Left lung (tissue), 10 donors: ENCODE results near the gene ATP5MG. TPM values are rescaled to one million over a fixed set of nuclear protein-coding genes. Genes with fewer than 3 reads are reported as not detected.

ENCODE experiments used
- ATAC-seq: fragments of 200-7000 bp; cut with Tn5 transposase; one replicate; pipeline ENCODE4 v1.9.1; 2020; ENCODE audit warnings: moderate library complexity
- DNase-seq, 4 donors: peaks; one replicate each; pipeline ENCODE4 v3.0.0-alpha.2; 2013 to 2020
- H3K27ac ChIP-seq, 2 donors: fragments of 200-600 bp; sonication (generic) in 1 of 2; one replicate each; pipeline versions ENCODE4 v1.5.0 to v1.8.0; 2020 to 2021
- H3K27me3 ChIP-seq, 2 donors: fragments of 200-600 bp; sonication (generic) in 1 of 2; one replicate each; pipeline versions ENCODE4 v1.5.0 to v1.8.0; 2020 to 2021
- H3K36me3 ChIP-seq, 2 donors: fragments of 200-600 bp; sonication (generic) in 1 of 2; one replicate each; pipeline versions ENCODE4 v1.5.0 to v1.8.0; 2020 to 2021
- H3K4me1 ChIP-seq, 2 donors: fragments of 200-600 bp; one replicate each; pipeline ENCODE4 v1.8.0; 2021
- H3K4me3 ChIP-seq, 2 donors: fragments of 200-600 bp; sonication (generic) in 1 of 2; one replicate each; pipeline versions ENCODE4 v1.5.0 to v1.8.0; 2020 to 2021; ENCODE audit warnings: mild to moderate bottlenecking in 1 of 2
- H3K9me3 ChIP-seq, 2 donors: fragments of 200-600 bp; sonication (generic) in 1 of 2; one replicate each; pipeline versions ENCODE4 v1.5.0 to v1.8.0; 2020 to 2021
- intact Hi-C, 2 donors: fragments of 100-400 bp; cut with DNase I; formaldehyde crosslinking; loops; one replicate each; pipeline versions ENCODE4 v1.11.2 to v1.14.2; 2022
- polyA plus RNA-seq, 6 donors: library from polyadenylated mRNA; unstranded; fragments of 120-200 nt; gene quantifications; one replicate each; pipeline ENCODE4 v1.2.1, GENCODE V29; 2013; ENCODE audit not compliant: insufficient read length in 6 of 6
- total RNA-seq, 2 donors: library from RNA; stranded (reverse); fragmentation: NEBNext Ultra II Directional; extraction: Animal tissue kit (Norgen Biotek cat#: 25700); gene quantifications; one replicate each; pipeline ENCODE4 v1.2.1, GENCODE V29; 2021
- TF ChIP-seq, protein P1 (sequence below), 2 donors: fragments of 200-600 bp; sonication (generic) in 1 of 2; IDR thresholded peaks; one replicate each; pipeline versions ENCODE4 v1.5.0 to v1.8.0; 2021; ENCODE audit warnings: antibody characterized with exemption in 2 of 2
- donor health status: DM: no; HTN: yes; CAD: no.
- donor health status: DM: no; HTN: no; CAD: no.

Gene ATP5MG
- total and polyA plus RNA-seq, 8 donors, result 151 to 408 (median 382) TPM

DNA sequence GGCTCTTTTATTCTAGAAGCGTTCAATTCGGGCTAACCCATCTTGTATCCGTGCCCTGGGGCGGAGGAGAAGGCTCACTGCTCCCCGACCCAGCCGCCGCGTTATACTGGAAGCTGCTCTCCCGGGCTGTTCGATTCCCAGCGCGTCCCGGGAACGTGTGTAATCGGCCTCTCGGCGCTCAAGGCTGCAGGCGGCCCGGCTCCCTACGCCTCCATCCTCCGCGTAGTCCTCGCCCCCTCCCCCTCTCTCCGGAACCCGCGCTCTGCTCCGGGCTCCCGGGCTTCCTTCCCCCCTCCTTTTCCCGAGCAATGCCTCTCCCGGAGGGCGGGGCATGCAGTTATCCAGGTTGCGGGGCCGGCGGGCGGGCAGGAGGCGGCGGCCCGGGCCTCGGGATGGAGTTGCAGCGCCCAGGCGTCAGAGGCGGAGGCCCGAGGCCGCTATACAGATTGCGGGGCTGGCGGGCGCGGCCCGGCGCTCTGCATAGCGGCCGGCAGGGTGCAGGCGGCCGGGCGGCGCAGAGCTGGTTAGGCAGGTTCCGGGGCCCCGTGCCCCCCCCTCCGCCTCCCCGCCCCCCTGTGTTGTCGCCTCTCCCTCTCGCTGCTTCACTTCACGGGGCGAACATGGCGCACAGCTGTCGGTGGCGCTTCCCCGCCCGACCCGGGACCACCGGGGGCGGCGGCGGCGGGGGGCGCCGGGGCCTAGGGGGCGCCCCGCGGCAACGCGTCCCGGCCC lies 34.7 kb downstream of the ATP5MG start, which contains the start of gene KMT2A:
TSS of gene KMT2A (plus strand) at position 600 of the 732 bp plus-strand sequence. CDS start at position 621, 21 bp downstream.
- Histone ChIP-seq H3K27me3 (no peaks in the 10 kb centered on the region), H3K36me3 (no peaks in the 10 kb centered on the region), H3K9me3 (no peaks in the 10 kb centered on the region), H3K27ac (peak within 1 kb of the TSS; percentile 83 to 86), H3K4me1 (peaks cover 26 to 42% of the 10 kb centered on the region in 2 donors), H3K4me3 (peak within 1 kb of the TSS; percentile 91 to 99)
- ATAC-seq (peak; percentile 95), DNase-seq (peak; percentile 96 to 99 (median 98))
- TF ChIP-seq, protein P1, sequence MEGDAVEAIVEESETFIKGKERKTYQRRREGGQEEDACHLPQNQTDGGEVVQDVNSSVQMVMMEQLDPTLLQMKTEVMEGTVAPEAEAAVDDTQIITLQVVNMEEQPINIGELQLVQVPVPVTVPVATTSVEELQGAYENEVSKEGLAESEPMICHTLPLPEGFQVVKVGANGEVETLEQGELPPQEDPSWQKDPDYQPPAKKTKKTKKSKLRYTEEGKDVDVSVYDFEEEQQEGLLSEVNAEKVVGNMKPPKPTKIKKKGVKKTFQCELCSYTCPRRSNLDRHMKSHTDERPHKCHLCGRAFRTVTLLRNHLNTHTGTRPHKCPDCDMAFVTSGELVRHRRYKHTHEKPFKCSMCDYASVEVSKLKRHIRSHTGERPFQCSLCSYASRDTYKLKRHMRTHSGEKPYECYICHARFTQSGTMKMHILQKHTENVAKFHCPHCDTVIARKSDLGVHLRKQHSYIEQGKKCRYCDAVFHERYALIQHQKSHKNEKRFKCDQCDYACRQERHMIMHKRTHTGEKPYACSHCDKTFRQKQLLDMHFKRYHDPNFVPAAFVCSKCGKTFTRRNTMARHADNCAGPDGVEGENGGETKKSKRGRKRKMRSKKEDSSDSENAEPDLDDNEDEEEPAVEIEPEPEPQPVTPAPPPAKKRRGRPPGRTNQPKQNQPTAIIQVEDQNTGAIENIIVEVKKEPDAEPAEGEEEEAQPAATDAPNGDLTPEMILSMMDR (IDR thresholded peaks at IDR 0.05), result no peak
- intact Hi-C loops, result no loop called here

DNA sequence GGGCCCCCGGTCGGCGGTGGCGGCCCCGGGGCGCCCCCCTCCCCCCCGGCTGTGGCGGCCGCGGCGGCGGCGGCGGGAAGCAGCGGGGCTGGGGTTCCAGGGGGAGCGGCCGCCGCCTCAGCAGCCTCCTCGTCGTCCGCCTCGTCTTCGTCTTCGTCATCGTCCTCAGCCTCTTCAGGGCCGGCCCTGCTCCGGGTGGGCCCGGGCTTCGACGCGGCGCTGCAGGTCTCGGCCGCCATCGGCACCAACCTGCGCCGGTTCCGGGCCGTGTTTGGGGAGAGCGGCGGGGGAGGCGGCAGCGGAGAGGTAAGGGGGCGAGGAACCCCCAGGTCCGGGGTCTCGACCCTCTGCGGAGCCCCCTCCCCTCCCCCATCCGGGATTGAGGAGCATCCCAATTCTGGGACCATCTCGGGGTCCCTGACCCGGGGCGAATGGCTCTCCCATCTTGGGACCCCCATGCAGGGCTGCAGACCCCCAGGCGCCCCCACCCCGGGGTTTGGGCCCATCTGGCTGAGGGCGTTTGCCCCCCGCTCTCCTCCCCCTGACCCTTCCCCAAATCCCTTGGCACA lies 35.3 kb downstream of the ATP5MG start:
- H3K4me1 ChIP-seq, result peaks cover 28 to 49% of the 10 kb centered on the region in 2 donors
- H3K27ac ChIP-seq, result peak overlapping the region; percentile 83 to 86
- DNase-seq (peak in 2 of 4 donors; percentile 38 to 85), ATAC-seq (no peak)
- intact Hi-C loops, result no loop called here
- no peaks in the 10 kb centered on the region for H3K27me3 ChIP-seq
- TF ChIP-seq, protein P1 (IDR thresholded peaks at IDR 0.05), result no peak
- no peaks in the 10 kb centered on the region for H3K9me3 ChIP-seq
- no peaks in the 10 kb centered on the region for H3K36me3 ChIP-seq
- peak overlapping the region; percentile 91 to 99 for H3K4me3 ChIP-seq

DNA sequence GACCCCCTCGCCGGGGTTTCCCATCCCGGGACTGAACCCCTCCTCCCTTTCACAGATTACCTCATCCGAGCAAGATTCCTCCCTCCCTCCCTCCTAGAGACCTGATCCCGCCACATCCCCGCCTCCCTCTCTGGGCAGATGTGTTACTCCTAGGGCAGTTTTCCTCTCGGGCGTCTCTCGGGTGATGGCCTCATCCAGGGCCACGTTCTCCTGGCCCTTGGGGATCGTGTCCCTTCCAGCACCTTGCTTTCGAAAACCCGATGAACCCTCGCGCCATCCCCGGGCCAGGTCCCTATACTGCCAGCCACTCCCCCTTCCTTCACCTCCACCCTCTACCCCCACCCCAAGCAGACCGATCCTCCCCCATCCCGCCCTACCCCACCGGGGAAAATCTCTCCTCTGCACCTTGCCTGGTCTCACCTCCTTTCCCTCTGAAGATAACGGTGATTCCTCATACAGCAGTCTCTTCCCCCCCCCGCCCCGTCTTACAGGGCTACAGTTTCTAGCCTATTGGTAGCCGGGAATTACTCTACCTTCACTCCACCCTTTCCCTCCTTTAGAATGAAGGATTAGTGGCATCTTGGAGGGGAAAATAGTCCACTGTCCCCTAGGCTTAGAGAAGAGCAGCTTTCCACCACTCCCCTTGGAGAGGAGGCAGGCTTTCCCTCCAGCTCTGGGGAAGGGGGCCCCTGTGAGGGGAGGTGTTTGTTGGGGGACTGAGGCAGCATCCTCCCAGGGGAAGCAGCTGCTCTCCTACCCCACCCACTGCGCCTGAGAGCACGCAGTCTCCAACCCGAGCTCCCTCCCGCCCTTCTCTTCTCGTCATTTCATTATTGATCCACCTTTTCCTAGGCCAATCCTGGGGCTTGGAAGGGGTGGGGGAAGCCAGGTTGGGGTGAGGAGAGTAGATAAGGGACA lies 36.1 kb downstream of the ATP5MG start:
- TF ChIP-seq, protein P1 (IDR thresholded peaks at IDR 0.05), result no peak
- Histone ChIP-seq H3K4me3 (peak overlapping the region; percentile 91 to 99), H3K4me1 (peaks cover 34 to 56% of the 10 kb centered on the region in 2 donors), H3K9me3 (no peaks in the 10 kb centered on the region), H3K27me3 (no peaks in the 10 kb centered on the region), H3K27ac (peak overlapping the region; percentile 83 to 86), H3K36me3 (no peaks in the 10 kb centered on the region)
- intact Hi-C loops, result no loop called here
- DNase-seq (peak in 3 of 4 donors; percentile 51 to 72 (median 56)), ATAC-seq (no peak)

DNA sequence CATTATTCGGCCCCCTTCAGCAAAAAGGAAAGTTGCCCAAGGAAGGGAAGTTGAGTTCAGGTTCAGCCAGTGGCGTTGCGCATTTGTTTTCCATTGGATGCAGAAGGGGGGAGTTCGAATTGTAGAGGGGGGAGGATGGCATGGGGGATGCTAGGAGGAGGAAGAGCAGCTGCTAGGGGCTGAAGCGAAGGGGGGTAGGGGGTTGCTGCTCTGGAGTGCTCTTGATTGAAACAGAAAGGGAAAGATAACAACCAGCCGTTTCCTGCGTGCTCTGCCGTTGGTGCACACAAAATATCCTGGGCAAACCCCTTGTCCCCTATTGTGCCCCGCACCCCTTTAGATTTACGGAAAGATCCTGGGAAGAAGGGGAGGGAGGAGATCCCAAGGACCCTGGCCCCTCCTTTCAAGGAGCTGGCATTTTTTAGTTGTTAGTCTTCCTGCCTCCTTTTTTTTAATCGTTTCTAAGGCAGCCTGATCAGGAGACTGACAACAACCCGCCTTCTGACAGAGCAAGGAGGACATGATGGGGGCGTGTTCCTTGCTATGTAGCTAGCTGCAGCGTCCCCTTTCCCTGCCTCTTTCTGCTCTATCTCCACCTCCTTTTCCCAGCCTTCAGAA lies 37.0 kb downstream of the ATP5MG start:
- H3K4me1 ChIP-seq, result peaks cover 34 to 66% of the 10 kb centered on the region in 2 donors
- H3K36me3 ChIP-seq, result no peaks in the 10 kb centered on the region
- TF ChIP-seq, protein P1 (IDR thresholded peaks at IDR 0.05), result no peak
- H3K4me3 ChIP-seq, result peak overlapping the region; percentile 91 to 99
- no peaks in the 10 kb centered on the region for H3K27me3 ChIP-seq
- H3K27ac ChIP-seq, result peak overlapping the region; percentile 83 to 86
- peak; percentile 5 for ATAC-seq
- intact Hi-C loops, result no loop called here
- no peaks in the 10 kb centered on the region for H3K9me3 ChIP-seq
- DNase-seq, result peak in 3 of 4 donors; percentile 50 to 90 (median 73)
